GM12878 (cell line): ENCODE results near the gene HID1. TPM values are rescaled to one million over a fixed set of nuclear protein-coding genes. Genes with fewer than 3 reads are reported as not detected.
"Not testable (repeated sequence)": the region's sequence is repeated elsewhere in the genome, so short reads cannot be mapped to it uniquely, and the experiment has no call there.

ENCODE experiments used
- ATAC-seq: fragments of 200-7000 bp; cut with Tn5 transposase; 3 replicates; pipeline ENCODE4 v1.9.1; 2020; ENCODE audit warnings: mild to moderate bottlenecking, moderate library complexity
- BruUV-seq: library from RNA; stranded (reverse); fragments of 400-500 nt; replicated peaks from 2 replicates; lab custom pipeline; 2021; lab: Mats Ljungman, UMichigan
- CTCF ChIA-PET: fragments of 300-600 bp; sonication (Branson Sonifier 250); formaldehyde crosslinking; extraction: SDS; loops from one replicate; lab custom pipeline; 2021; ENCODE audit warnings: inconsistent platforms; lab: Yijun Ruan, JAX
- POLR2A ChIA-PET: fragments of 350-600 bp; formaldehyde crosslinking; extraction: SDS; loops from one replicate; lab custom pipeline; 2021; ENCODE audit warnings: inconsistent platforms; lab: Charles Lee
- RAD21 ChIA-PET: fragments of 300-600 bp; sonication (Branson Sonifier 250); formaldehyde crosslinking; loops from one replicate; lab custom pipeline; 2023; ENCODE audit warnings: antibody characterized with exemption; ENCODE audit not compliant: unreplicated experiment; lab: Charles Lee
- SMC1A ChIA-PET: fragments of 300-600 bp; sonication (Branson Sonifier 250); formaldehyde crosslinking; loops from one replicate; lab custom pipeline; 2023; ENCODE audit not compliant: unreplicated experiment, uncharacterized antibody; lab: Charles Lee
- DNase-seq: peaks from one replicate; pipeline ENCODE4 v3.0.0-alpha.2; 2011; ENCODE audit warnings: low read depth, low spot score
- FAIRE-seq: peaks from 3 replicates; lab custom pipeline; 2011; peaks lifted over from hg19 to GRCh38; lab: Jason Lieb, UNC
- H2AFZ ChIP-seq: 2 replicates; pipeline ENCODE4 v1.6.0; 2011; ENCODE audit warnings: low read depth, low read length, control low read depth; ENCODE audit not compliant: control insufficient read depth
- H3K27ac ChIP-seq: 2 replicates; pipeline ENCODE4 v1.5.1; 2011; ENCODE audit warnings: control low read depth; ENCODE audit not compliant: control insufficient read depth, insufficient read depth
- H3K27me3 ChIP-seq, 2 experiments: replicated peaks in 1 of 2; 2 replicates each; pipeline versions ENCODE4 v1.6.0 to v1.6.1; 2011; ENCODE audit warnings: low read length in 1 of 2; ENCODE audit not compliant: control insufficient read depth in 2 of 2, insufficient read depth in 2 of 2
- H3K36me3 ChIP-seq, 2 experiments: 2 replicates each; pipeline ENCODE4 v1.5.1; 2011; ENCODE audit warnings: low read length in 1 of 2; ENCODE audit not compliant: control insufficient read depth in 2 of 2, insufficient read depth in 2 of 2
- H3K4me1 ChIP-seq: 2 replicates; pipeline ENCODE4 v1.6.1; 2011; ENCODE audit warnings: mild to moderate bottlenecking, low read length, moderate library complexity, mixed read lengths; ENCODE audit not compliant: control insufficient read depth, insufficient read depth
- H3K4me2 ChIP-seq: 2 replicates; pipeline ENCODE4 v1.6.0; 2011; ENCODE audit warnings: control low read depth; ENCODE audit not compliant: control insufficient read depth, insufficient read depth
- H3K4me3 ChIP-seq: fragments of 200-600 bp; sonication (generic); 2 replicates; pipeline ENCODE4 v1.5.1; 2016
- H3K79me2 ChIP-seq: 2 replicates; pipeline ENCODE4 v1.6.0; 2011; ENCODE audit warnings: low read length; ENCODE audit not compliant: control insufficient read depth, insufficient read depth
- H3K9ac ChIP-seq: 2 replicates; pipeline ENCODE4 v1.8.0; 2011; ENCODE audit warnings: low read length, control low read depth, mixed read lengths; ENCODE audit not compliant: control insufficient read depth, insufficient read depth
- H3K9me3 ChIP-seq: replicated peaks from 3 replicates; pipeline ENCODE4 v1.5.1; 2011; ENCODE audit warnings: mild to moderate bottlenecking, low read length; ENCODE audit not compliant: control insufficient read depth, insufficient read depth
- H4K20me1 ChIP-seq: 2 replicates; pipeline ENCODE4 v1.6.0; 2011; ENCODE audit not compliant: control insufficient read depth, insufficient read depth
- WGBS: methylation state at CpG from one replicate; pipeline ENCODE4 v1.1.6; 2016; ENCODE audit warnings: low lambda C conversion rate; ENCODE audit not compliant: insufficient replicate concordance, insufficient coverage; ENCODE audit errors: missing lambda C conversion rate; 5-methylcytosine and 5-hydroxymethylcytosine counted together
- in situ Hi-C: fragments of 300-500 bp; cut with MboI; formaldehyde crosslinking; loops from 9 replicates; pipeline ENCODE4 v1.14.3; 2018; ENCODE audit warnings: mixed read lengths
- intact Hi-C: fragments of 100-400 bp; cut with micrococcal nuclease; formaldehyde crosslinking; loops from one replicate; pipeline ENCODE4 v1.14.2; 2022; ENCODE audit not compliant: unreplicated experiment
- polyA plus RNA-seq, 11 experiments: library from polyadenylated mRNA; depleted of rRNA in 4 of 11; unstranded in 6 of 11; stranded (reverse) in 5 of 11; fragments of >200 nt; fragmentation: Nextera tagmentation in 4 of 11; fragmentation: Illumina TruSeq in 1 of 11; extraction: Ambion mirVana in 4 of 11; extraction: Trizol in 1 of 11; gene quantifications; 1 replicate in 1 of 11; 2 replicates in 10 of 11; pipeline versions ENCODE4 v1.2.1 to v1.2.3, GENCODE V29; 2011 to 2016; ENCODE audit warnings: inconsistent platforms in 2 of 11, missing spikeins in 2 of 11, low read depth in 1 of 11
- total RNA-seq, 4 experiments: library from RNA; depleted of rRNA in 3 of 4; stranded (reverse); fragments of >200 nt in 3 of 4; fragmentation: Illumina TruSeq in 1 of 4; extraction: Trizol in 1 of 4; gene quantifications; 2 replicates each; pipeline versions ENCODE4 v1.2.1 to v1.2.3, GENCODE V29; 2013 to 2021

Gene HID1
- total and polyA plus RNA-seq, 10 of the 15 experiments (the other 5 are each of a cell fraction or from before 2014, with no cell fraction given), result 0.04 to 0.77 (median 0.32) TPM; not detected in 2

DNA sequence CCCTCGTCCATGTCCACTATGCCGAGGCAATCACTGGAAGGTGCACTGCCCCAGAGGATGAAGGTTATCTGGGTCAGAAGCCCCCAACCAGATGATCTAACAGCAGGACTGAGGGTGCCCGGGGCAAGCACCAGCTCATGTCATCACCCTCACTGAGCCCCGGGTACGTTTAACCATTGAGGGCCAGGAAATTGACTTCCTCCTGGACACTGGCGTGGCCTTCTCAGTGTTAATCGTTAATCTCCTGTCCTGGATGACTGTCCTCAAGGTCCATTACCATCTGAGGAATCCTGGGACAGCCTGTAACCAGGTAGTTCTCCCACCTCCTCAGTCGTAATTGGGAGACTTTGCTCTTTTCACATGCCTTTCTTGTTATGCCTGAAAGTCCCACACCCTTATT, 61.1 kb downstream of the HID1 start:
- RAD21 ChIA-PET, H3K79me2 ChIP-seq, H4K20me1 ChIP-seq, H3K36me3 ChIP-seq, POLR2A ChIA-PET, H3K27ac ChIP-seq, intact Hi-C loops, H2AFZ ChIP-seq, H3K4me3 ChIP-seq, H3K9ac ChIP-seq, in situ Hi-C loops, FAIRE-seq, DNase-seq, H3K4me1 ChIP-seq, H3K4me2 ChIP-seq, H3K9me3 ChIP-seq, ATAC-seq, BruUV-seq, H3K27me3 ChIP-seq: not testable (repeated sequence)
- SMC1A ChIA-PET, result interaction anchor here (0.6 kb wide), 1 partner anchor 60 kb away, joined by 3 read pairs; no protein-coding TSS in a partner anchor
- WGBS, result 15% methylated on average over 8 of the region's 8 CpGs
- CTCF ChIA-PET, result interaction anchor here (0.6 to 2.0 kb wide), 3 partner anchors 47 to 95 kb away, joined by 3 to 6 read pairs (median 3); no protein-coding TSS in a partner anchor

DNA sequence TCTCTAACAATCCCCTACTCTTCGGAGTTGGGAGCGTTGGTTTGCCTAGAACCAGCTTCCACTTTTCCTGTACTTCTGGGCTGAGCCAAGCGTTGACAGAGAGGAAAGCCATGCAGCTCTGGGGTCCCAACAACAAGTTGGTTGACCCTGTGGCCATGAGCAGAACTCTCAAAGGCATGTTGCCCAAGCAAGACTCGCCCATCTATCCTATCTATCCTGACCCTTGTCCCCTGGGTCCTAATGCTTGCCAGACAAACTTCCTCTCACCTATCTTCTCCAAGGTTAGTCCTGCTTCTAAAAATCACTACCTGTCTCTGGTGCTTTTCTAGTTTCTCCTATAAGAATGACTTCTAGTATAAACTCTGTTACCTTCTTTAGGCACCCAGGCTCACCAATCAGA, 63.5 kb downstream of the HID1 start:
- H3K9ac ChIP-seq, H3K36me3 ChIP-seq, H3K9me3 ChIP-seq, FAIRE-seq, H3K27me3 ChIP-seq, intact Hi-C loops, H3K4me3 ChIP-seq, H3K27ac ChIP-seq, ATAC-seq, BruUV-seq, H2AFZ ChIP-seq, H3K4me2 ChIP-seq, H3K79me2 ChIP-seq, SMC1A ChIA-PET, in situ Hi-C loops, POLR2A ChIA-PET, DNase-seq, H3K4me1 ChIP-seq, H4K20me1 ChIP-seq: not testable (repeated sequence)
- WGBS, result 40% methylated on average over 4 of the region's 4 CpGs
- CTCF ChIA-PET, result interaction anchor here (1.8 kb wide), 1 partner anchor 52 kb away, joined by 5 read pairs; no protein-coding TSS in a partner anchor
- RAD21 ChIA-PET, result interaction anchor here (1.0 kb wide), 1 partner anchor 52 kb away, joined by 3 read pairs; no protein-coding TSS in a partner anchor
